K562 (cell line): ENCODE data around the gene HACD1. TPM values are rescaled to one million over a fixed set of nuclear protein-coding genes. Genes with fewer than 3 reads are reported as not detected.

Experiments used
- BRCA1 ChIP-seq, 2 experiments: fragments of 450-650 bp in 1 of 2; sonication (generic) in 1 of 2; formaldehyde crosslinking in 1 of 2; IDR thresholded peaks; 2 replicates each; pipeline versions ENCODE4 v1.5.0 to v1.6.1; 2017 to 2020; ENCODE audit warnings: mild to moderate bottlenecking in 1 of 2, missing genetic modification reagents in 1 of 2
- CBX3 ChIP-seq, 2 experiments: IDR thresholded peaks; 1 replicate in 1 of 2; 2 replicates in 1 of 2; pipeline ENCODE4 v1.6.1; 2012; ENCODE audit warnings: inconsistent platforms in 2 of 2, low read length in 2 of 2, borderline replicate concordance in 1 of 2, control low read depth in 1 of 2
- CREB1 ChIP-seq, 2 experiments: sonication (generic) in 1 of 2; formaldehyde crosslinking in 1 of 2; IDR thresholded peaks; 2 replicates each; pipeline versions ENCODE4 v1.6.1 to v1.8.0; 2012 to 2022; ENCODE audit warnings: inconsistent platforms in 1 of 2, mild to moderate bottlenecking in 1 of 2, missing genetic modification reagents in 1 of 2, moderate library complexity in 1 of 2
- DIDO1 ChIP-seq: fragments of 450-650 bp; IDR thresholded peaks from 2 replicates; pipeline ENCODE4 v1.6.1; 2016; ENCODE audit warnings: low read depth, missing biosample characterization, missing genetic modification characterization
- E2F6 ChIP-seq, 2 experiments: IDR thresholded peaks; 2 replicates each; pipeline ENCODE4 v1.6.1; 2011; ENCODE audit warnings: borderline replicate concordance in 1 of 2, control low read depth in 1 of 2, low read depth in 1 of 2, low read length in 1 of 2, mild to moderate bottlenecking in 1 of 2, mixed read lengths in 1 of 2, moderate library complexity in 1 of 2; ENCODE audit not compliant: insufficient read depth in 1 of 2, insufficient read length in 1 of 2, poor library complexity in 1 of 2, severe bottlenecking in 1 of 2; ENCODE audit errors: extremely low read depth in 1 of 2
- RAD21 ChIP-seq, 2 experiments: fragments of 250-450 bp in 1 of 2; fragments of 450-650 bp in 1 of 2; sonication (Bioruptor Pico) in 1 of 2; formaldehyde crosslinking in 1 of 2; IDR thresholded peaks in 1 of 2; conservative IDR thresholded peaks in 1 of 2; 2 replicates each; pipeline versions ENCODE4 v1.4.0 to v1.8.0; 2020 to 2022; ENCODE audit warnings: mild to moderate bottlenecking in 2 of 2, moderate library complexity in 1 of 2
- SMARCE1 ChIP-seq: fragments of 450-650 bp; IDR thresholded peaks from 2 replicates; pipeline ENCODE4 v1.7.1; 2016; ENCODE audit warnings: mild to moderate bottlenecking
- TOE1 ChIP-seq, 2 experiments: fragments of 450-650 bp in 1 of 2; sonication (generic) in 1 of 2; formaldehyde crosslinking in 1 of 2; IDR thresholded peaks; 2 replicates each; pipeline versions ENCODE4 v1.7.1 to v1.8.0; 2016 to 2022; ENCODE audit warnings: borderline replicate concordance in 2 of 2, mild to moderate bottlenecking in 2 of 2, antibody characterized with exemption in 1 of 2, inconsistent platforms in 1 of 2, low read depth in 1 of 2, missing genetic modification reagents in 1 of 2, moderate library complexity in 1 of 2
- ZBTB11 ChIP-seq, 3 experiments: fragments of 200-800 bp in 1 of 3; fragments of 250-450 bp in 1 of 3; fragments of 450-650 bp in 1 of 3; sonication (Bioruptor Pico) in 1 of 3; sonication (Bioruptor generic) in 1 of 3; formaldehyde crosslinking in 1 of 3; IDR thresholded peaks; 2 replicates each; pipeline versions ENCODE4 v1.6.1 to v1.8.0; 2016 to 2022; ENCODE audit warnings: mild to moderate bottlenecking in 2 of 3, missing genetic modification characterization in 2 of 3, missing compliant biosample characterization in 1 of 3, moderate library complexity in 1 of 3
- polyA plus RNA-seq, 8 experiments: library from polyadenylated mRNA; depleted of rRNA in 4 of 8; stranded (reverse) in 5 of 8; unstranded in 3 of 8; fragments of >200 nt; fragmentation: Nextera tagmentation in 2 of 8; fragmentation: Illumina TruSeq in 1 of 8; extraction: Ambion mirVana in 2 of 8; extraction: Trizol in 1 of 8; gene quantifications; 2 replicates each; pipeline versions ENCODE4 v1.2.1 to v1.2.3, GENCODE V29; 2011 to 2014; ENCODE audit warnings: inconsistent platforms in 1 of 8, missing spikeins in 1 of 8
- total RNA-seq, 7 experiments: library from RNA; depleted of rRNA in 6 of 7; stranded (reverse); fragments of >200 nt in 6 of 7; fragmentation: Illumina TruSeq in 2 of 7; extraction: Trizol in 2 of 7; gene quantifications; 2 replicates each; pipeline versions ENCODE4 v1.2.1 to v1.2.3, GENCODE V29; 2011 to 2021; ENCODE audit warnings: low replicate concordance in 1 of 7

HACD1 gene
- total and polyA plus RNA-seq, 9 of the 15 experiments (the other 6 are each of a cell fraction or from before 2014, with no cell fraction given): 0.99 to 4.5 (median 2.4) TPM

DNA sequence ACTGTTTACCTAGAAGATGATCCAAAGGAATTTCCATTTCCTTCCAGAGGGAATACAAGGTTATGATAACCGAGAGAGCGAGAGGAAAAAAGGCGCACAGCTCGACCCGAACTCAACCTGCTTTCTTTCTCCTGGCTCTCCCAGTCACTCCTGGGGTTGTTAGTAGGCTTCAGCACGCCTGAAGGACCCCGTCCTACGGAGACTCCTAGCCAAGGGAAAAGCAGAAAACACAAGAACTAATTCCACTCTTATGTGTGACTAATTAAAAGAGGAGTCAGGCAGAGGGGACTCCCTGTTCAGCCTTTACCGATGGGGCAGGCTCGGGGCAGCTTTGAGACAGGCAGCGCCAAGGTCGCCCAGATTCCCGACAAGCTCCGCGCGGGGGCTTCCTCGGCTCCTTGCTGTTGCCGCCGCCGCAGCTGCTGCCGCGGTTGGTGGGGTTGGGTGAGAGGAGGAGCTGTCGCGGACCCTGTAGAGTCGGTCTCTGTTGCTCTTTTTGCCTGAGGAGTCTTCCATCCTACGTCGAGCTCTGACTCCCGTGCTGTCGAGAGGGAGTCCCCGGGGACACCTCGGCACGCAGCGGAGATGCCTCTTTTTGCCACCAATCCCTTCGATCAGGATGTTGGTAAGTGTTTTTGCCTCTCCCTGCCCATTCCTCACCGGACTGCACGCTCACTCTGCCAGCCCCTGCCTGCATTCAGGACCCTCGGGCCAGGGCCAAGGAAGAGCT is 26.7 kb upstream of the HACD1 start, which contains the start of gene STAM (continued):
- TF ChIP-seq E2F6 (IDR thresholded peaks at IDR 0.05; ENCODE audit: borderline replicate concordance in 1 of 2, extremely low read depth in 1 of 2, insufficient read depth in 1 of 2, insufficient read length in 1 of 2, low read depth in 1 of 2, low read length in 1 of 2, poor library complexity in 1 of 2, severe bottlenecking in 1 of 2) (peak; percentile 58 to 71), RAD21 (CRISPR knock-in tag; conservative IDR thresholded peaks at IDR 0.05 in 1 of 2, IDR thresholded peaks at IDR 0.05 in 1 of 2) (no peak; a peak in 1 of 4 replicates), CREB1 (IDR thresholded peaks at IDR 0.05) (no peak), CREB1 (CRISPR knock-in tag; IDR thresholded peaks at IDR 0.05) (peak; percentile 67), TOE1 (IDR thresholded peaks at IDR 0.05; ENCODE audit: borderline replicate concordance) (peak; percentile 91), TOE1 (CRISPR knock-in tag; IDR thresholded peaks at IDR 0.05; ENCODE audit: borderline replicate concordance, low read depth) (no peak), BRCA1 (IDR thresholded peaks at IDR 0.05) (no peak), BRCA1 (CRISPR knock-in tag; IDR thresholded peaks at IDR 0.05) (no peak), CBX3 (IDR thresholded peaks at IDR 0.05; ENCODE audit: borderline replicate concordance in 1 of 2, low read length in 2 of 2) (peak in 1 of 2 experiments; percentile 39; a peak in 1 of 3 replicates), DIDO1 (tag) (peak; percentile 78), ZBTB11 (CRISPR knock-in tag; IDR thresholded peaks at IDR 0.05) (no peak), SMARCE1 (peak; percentile 15; the same call in 1 of the 2 replicates)
